Ascending aorta (tissue), 2 donors: ENCODE measurements around the gene MED15. TPM values are rescaled to one million over a fixed set of nuclear protein-coding genes. Genes with fewer than 3 reads are reported as not detected.
"Not testable (repeated sequence)": the region's sequence is repeated elsewhere in the genome, so short reads cannot be mapped to it uniquely, and the experiment has no call there.

Source experiments
- DNase-seq, 2 donors: peaks; one replicate each; pipeline ENCODE4 v3.0.0-alpha.2; 2019; ENCODE audit warnings: low spot score in 2 of 2
- H3K27ac ChIP-seq, 2 donors: fragments of 200-600 bp; sonication (generic); one replicate each; pipeline ENCODE4 v1.5.1; 2016 to 2017; ENCODE audit warnings: mild to moderate bottlenecking in 1 of 2
- H3K27me3 ChIP-seq: fragments of 200-600 bp; sonication (generic); one replicate; pipeline ENCODE4 v1.5.1; 2017
- H3K36me3 ChIP-seq, 2 donors: fragments of 200-600 bp; sonication (generic); one replicate each; pipeline ENCODE4 v1.5.1; 2016
- H3K4me1 ChIP-seq, 2 donors: fragments of 200-600 bp; sonication (generic); one replicate each; pipeline ENCODE4 v1.5.1; 2016 to 2017; ENCODE audit warnings: mild to moderate bottlenecking in 1 of 2
- H3K4me3 ChIP-seq, 2 donors: fragments of 200-600 bp; sonication (generic); one replicate each; pipeline ENCODE4 v1.5.1; 2016 to 2017; ENCODE audit warnings: mild to moderate bottlenecking in 1 of 2
- H3K9me3 ChIP-seq, 2 donors: fragments of 200-600 bp; sonication (generic); one replicate each; pipeline ENCODE4 v1.5.1; 2016
- intact Hi-C: fragments of 100-400 bp; cut with DNase I; formaldehyde crosslinking; loops from one replicate; pipeline ENCODE4 v1.15.1; 2023
- total RNA-seq: library from RNA; depleted of rRNA; stranded (reverse); fragments of >200 nt; gene quantifications from one replicate; pipeline ENCODE4 v1.1.0, GENCODE V29; 2016
- TF ChIP-seq, protein P1 (sequence below), 3 experiments: fragments of 200-600 bp in 2 of 3; fragments of 450-650 bp in 1 of 3; sonication (generic) in 2 of 3; IDR thresholded peaks; one replicate each; pipeline ENCODE4 v1.5.1; 2016 to 2019; ENCODE audit warnings: antibody characterized with exemption in 3 of 3, mild to moderate bottlenecking in 1 of 3, moderate library complexity in 1 of 3

The MED15 gene
- total RNA-seq, 1 donor from 2014 or later, result 204 TPM

DNA sequence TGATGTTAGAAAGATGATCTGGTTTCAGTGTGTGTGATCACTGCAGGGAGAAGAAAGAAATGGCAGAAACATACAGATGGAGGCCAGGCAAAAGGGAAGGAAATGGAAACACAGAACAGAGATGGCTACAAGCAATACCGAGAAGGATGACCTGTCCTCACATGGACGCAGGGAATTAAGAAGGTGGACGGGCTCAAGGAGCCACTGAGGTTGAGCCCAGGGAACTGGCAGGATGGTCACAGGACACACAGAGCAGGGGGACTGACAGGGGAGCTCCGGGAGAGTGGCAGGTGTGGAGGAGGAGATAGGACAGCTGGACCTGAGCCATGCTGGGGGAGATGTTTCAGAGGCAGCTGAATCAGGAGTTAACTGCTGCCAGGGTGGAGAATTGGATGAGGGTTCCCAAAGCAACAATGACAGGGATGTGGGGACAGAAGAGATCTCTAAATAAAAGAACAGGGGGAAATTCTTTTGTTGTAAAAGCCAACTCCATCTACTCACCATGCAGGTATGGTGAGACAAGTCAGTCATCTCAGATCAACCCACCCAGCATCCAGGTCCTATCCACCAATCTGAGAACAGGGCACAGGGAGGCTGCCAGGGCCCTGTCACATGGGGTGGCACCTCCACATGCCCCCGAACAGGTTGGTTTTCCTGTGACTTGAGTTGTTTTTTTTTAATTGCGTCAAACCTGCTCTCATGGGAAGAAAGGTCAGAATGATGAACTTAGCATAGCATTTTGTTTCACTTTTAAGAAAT, 38.1 kb upstream of the MED15 start:
- intact Hi-C loops, result no loop called here
- no peak for DNase-seq
- H3K9me3 ChIP-seq, result no peaks in the 10 kb centered on the region
- no peak overlapping the region for H3K4me3 ChIP-seq
- H3K27me3 ChIP-seq, result no peaks in the 10 kb centered on the region
- H3K4me1 ChIP-seq, result no peaks in the 10 kb centered on the region
- TF ChIP-seq, protein P1, sequence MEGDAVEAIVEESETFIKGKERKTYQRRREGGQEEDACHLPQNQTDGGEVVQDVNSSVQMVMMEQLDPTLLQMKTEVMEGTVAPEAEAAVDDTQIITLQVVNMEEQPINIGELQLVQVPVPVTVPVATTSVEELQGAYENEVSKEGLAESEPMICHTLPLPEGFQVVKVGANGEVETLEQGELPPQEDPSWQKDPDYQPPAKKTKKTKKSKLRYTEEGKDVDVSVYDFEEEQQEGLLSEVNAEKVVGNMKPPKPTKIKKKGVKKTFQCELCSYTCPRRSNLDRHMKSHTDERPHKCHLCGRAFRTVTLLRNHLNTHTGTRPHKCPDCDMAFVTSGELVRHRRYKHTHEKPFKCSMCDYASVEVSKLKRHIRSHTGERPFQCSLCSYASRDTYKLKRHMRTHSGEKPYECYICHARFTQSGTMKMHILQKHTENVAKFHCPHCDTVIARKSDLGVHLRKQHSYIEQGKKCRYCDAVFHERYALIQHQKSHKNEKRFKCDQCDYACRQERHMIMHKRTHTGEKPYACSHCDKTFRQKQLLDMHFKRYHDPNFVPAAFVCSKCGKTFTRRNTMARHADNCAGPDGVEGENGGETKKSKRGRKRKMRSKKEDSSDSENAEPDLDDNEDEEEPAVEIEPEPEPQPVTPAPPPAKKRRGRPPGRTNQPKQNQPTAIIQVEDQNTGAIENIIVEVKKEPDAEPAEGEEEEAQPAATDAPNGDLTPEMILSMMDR (IDR thresholded peaks at IDR 0.05), result no peak
- H3K27ac ChIP-seq, result no peak overlapping the region
- H3K36me3 ChIP-seq, result peaks cover 17 to 42% of the 10 kb centered on the region in 2 donors

DNA sequence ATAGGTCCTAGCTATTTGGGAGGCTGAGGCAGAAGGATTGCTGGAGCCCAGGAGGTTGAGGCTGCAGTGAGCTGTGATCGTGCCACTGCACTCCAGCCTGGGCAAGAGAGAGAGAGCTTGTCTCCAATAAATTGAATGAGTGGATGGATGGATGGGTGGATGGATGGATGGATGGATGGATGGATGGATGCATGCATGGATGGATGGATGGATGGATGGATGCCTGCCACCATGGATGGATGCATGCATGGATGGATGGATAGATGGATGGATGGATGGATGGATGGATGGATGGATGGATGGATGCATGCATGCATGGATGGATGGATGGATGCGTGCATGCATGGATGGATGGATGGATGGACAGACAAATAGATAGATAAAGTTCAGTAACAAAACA, 36.9 kb upstream of the MED15 start:
- DNase-seq, H3K4me3 ChIP-seq, H3K4me1 ChIP-seq, intact Hi-C loops, H3K9me3 ChIP-seq, H3K27me3 ChIP-seq, H3K27ac ChIP-seq: not testable (repeated sequence)
- H3K36me3 ChIP-seq, result peaks cover 8 to 30% of the 10 kb centered on the region in 2 donors

GRCh38 chr22:20471126-20471833, 36.1 kb upstream of the MED15 start:
- intact Hi-C loops, result no loop called here
- Histone ChIP-seq H3K36me3 (peaks cover 8 to 30% of the 10 kb centered on the region in 2 donors), H3K4me3 (no peak overlapping the region), H3K27ac (no peak overlapping the region), H3K4me1 (no peaks in the 10 kb centered on the region), H3K27me3 (no peaks in the 10 kb centered on the region), H3K9me3 (no peaks in the 10 kb centered on the region)
- TF ChIP-seq, protein P1 (IDR thresholded peaks at IDR 0.05), result no peak
- no peak for DNase-seq

- DNase-seq, result no peak
- Histone ChIP-seq H3K36me3 (peaks cover 8 to 30% of the 10 kb centered on the region in 2 donors), H3K27me3 (no peaks in the 10 kb centered on the region), H3K27ac (no peak overlapping the region), H3K4me1 (no peaks in the 10 kb centered on the region), H3K9me3 (no peaks in the 10 kb centered on the region), H3K4me3 (no peak overlapping the region)
- TF ChIP-seq, protein P1 (IDR thresholded peaks at IDR 0.05), result no peak
- intact Hi-C loops, result no loop called here
Measured at GRCh38 chr22:20472629-20473442, 34.6 kb upstream of the MED15 start.

DNA sequence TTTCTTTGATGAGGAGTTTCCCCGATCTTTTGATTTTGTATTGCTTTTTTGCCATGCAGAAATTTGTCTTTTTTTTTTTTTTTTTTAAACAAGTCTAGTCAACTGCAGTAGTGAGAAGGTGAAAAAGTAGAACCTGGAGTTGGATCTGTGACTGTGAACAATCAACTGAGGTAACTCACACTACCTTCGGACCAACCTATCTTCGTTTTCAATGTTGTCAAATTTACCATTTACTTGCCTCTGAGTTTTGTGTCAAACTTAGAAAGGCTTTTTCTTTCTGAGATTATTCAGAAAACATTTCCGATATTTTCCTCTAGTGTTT, 32.3 kb upstream of the MED15 start:
- no peaks in the 10 kb centered on the region for H3K9me3 ChIP-seq
- no peaks in the 10 kb centered on the region for H3K27me3 ChIP-seq
- H3K4me3 ChIP-seq, result no peak overlapping the region
- no peaks in the 10 kb centered on the region for H3K4me1 ChIP-seq
- DNase-seq, result no peak
- TF ChIP-seq, protein P1 (IDR thresholded peaks at IDR 0.05), result no peak
- intact Hi-C loops, result no loop called here
- peaks cover 6 to 15% of the 10 kb centered on the region in 2 donors for H3K36me3 ChIP-seq
- no peak overlapping the region for H3K27ac ChIP-seq

- intact Hi-C loops, H3K36me3 ChIP-seq, H3K27me3 ChIP-seq, H3K9me3 ChIP-seq, H3K4me1 ChIP-seq, H3K27ac ChIP-seq, H3K4me3 ChIP-seq, DNase-seq: not testable (repeated sequence)
Measured at GRCh38 chr22:20475569-20475968, 31.8 kb upstream of the MED15 start.

GRCh38 chr22:20478059-20478458, 29.4 kb upstream of the MED15 start:
- intact Hi-C loops, H3K27ac ChIP-seq, H3K36me3 ChIP-seq, H3K9me3 ChIP-seq, H3K4me1 ChIP-seq, H3K4me3 ChIP-seq, DNase-seq, H3K27me3 ChIP-seq: not testable (repeated sequence)
